ENCODE measurements around the gene MTARC2. TPM values are rescaled to one million over a fixed set of nuclear protein-coding genes. Genes with fewer than 3 reads are reported as not detected.

The MTARC2 gene
- total RNA-seq, 2 donors from 2014 or later: 12.3 to 14.5 TPM

DNA sequence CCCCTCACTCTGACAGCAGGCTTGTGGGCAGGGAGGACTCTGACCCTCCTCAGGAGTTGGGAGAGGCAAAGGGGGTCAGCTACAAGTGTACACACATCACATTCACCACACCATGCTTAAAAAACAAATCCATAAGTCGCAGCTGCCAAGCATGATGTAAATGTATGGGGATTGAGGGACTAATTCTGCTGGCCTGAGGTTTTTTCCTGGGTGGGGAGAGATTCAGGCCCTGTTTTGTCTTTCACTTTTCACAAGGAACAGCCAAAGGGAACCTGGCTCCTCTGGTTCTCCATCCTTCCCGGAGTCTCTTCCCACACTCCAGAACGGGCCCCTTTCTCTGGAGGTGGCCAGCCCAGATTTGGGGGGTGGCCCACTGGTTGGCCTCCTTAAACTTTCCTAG, 1.3 kb upstream of the MTARC2 start:
- H3K4me3 ChIP-seq (ENCODE audit: low read length): no peak overlapping the region
- Mint-ChIP-seq H3K4me3 (peak overlapping the region; percentile 75), H3K27ac (no peak overlapping the region), H3K9me3 (no peaks in the 10 kb centered on the region), H3K36me3 (ENCODE audit: low read depth) (no peaks in the 10 kb centered on the region), H3K4me1 (peaks cover 38% of the 10 kb centered on the region), H3K27me3 (ENCODE audit: insufficient read depth) (peaks cover 46% of the 10 kb centered on the region)
- no peaks in the 10 kb centered on the region for H3K9me3 ChIP-seq (ENCODE audit: control insufficient read depth, low read length)
- no peak overlapping the region for H3K9ac ChIP-seq (ENCODE audit: extremely low read depth, low read length, poor library complexity, severe bottlenecking)
- TF ChIP-seq, protein P1, sequence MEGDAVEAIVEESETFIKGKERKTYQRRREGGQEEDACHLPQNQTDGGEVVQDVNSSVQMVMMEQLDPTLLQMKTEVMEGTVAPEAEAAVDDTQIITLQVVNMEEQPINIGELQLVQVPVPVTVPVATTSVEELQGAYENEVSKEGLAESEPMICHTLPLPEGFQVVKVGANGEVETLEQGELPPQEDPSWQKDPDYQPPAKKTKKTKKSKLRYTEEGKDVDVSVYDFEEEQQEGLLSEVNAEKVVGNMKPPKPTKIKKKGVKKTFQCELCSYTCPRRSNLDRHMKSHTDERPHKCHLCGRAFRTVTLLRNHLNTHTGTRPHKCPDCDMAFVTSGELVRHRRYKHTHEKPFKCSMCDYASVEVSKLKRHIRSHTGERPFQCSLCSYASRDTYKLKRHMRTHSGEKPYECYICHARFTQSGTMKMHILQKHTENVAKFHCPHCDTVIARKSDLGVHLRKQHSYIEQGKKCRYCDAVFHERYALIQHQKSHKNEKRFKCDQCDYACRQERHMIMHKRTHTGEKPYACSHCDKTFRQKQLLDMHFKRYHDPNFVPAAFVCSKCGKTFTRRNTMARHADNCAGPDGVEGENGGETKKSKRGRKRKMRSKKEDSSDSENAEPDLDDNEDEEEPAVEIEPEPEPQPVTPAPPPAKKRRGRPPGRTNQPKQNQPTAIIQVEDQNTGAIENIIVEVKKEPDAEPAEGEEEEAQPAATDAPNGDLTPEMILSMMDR (conservative IDR thresholded peaks at IDR 0.05): no peak
- peaks cover 9% of the 10 kb centered on the region for H3K4me1 ChIP-seq (ENCODE audit: control insufficient read depth, insufficient read depth, low read length)
- DNase-seq: no peak
- no peak overlapping the region for H3K27ac ChIP-seq (ENCODE audit: low read depth, low read length)
- WGBS, 2 experiments (ENCODE audit: insufficient coverage in 1 of 2, insufficient read length in 1 of 2): 92 to 100% methylated on average over 1 to 3 of the region's 3 CpGs
- peaks cover 9% of the 10 kb centered on the region for H3K27me3 ChIP-seq (ENCODE audit: control insufficient read depth, insufficient read depth, low read length, poor library complexity, severe bottlenecking)
- H3K36me3 ChIP-seq (ENCODE audit: control insufficient read depth, insufficient read depth, low read length): no peaks in the 10 kb centered on the region

DNA sequence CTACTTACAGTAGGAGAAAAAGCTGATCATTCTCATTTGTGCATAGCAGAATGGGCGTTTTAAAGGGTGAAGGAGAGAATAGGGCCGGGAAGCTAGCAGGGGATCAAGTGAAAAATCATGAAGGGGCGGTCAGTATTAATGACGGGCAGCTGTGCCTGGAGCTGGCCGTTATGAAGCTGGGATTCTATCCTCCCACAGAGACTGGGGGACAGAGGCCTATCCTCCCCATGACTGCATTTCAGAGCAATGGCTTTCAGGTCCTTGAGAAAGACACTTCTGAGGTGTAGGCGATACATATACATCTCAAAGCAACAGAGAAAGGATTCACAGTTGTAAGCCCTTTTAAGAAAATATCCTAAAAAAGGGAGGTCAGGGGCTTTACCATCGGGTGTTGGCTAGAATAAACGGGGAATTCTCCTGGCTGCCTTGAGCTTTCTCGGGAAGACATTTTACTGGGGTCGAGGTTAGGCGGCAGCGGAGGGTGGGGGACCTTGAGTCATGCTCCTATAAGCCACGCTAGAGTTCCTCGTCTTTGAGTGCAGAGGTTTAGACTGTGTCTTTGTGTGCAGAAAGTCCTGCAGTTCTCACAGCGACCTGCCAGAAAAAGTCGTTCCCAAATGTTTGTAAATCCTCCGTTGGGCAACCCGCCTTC, 559 bp upstream of the MTARC2 start:
- no peak for DNase-seq
- peaks cover 46% of the 10 kb centered on the region for H3K27me3 Mint-ChIP-seq (ENCODE audit: insufficient read depth)
- no peaks in the 10 kb centered on the region for H3K36me3 ChIP-seq (ENCODE audit: control insufficient read depth, insufficient read depth, low read length)
- no peak overlapping the region for H3K27ac ChIP-seq (ENCODE audit: low read depth, low read length)
- H3K27me3 ChIP-seq (ENCODE audit: control insufficient read depth, insufficient read depth, low read length, poor library complexity, severe bottlenecking): peaks cover 9% of the 10 kb centered on the region
- 14 to 20% methylated on average over 13 to 18 of the region's 18 CpGs for WGBS, 2 experiments (ENCODE audit: insufficient coverage in 1 of 2, insufficient read length in 1 of 2)
- H3K36me3 Mint-ChIP-seq (ENCODE audit: low read depth): no peaks in the 10 kb centered on the region
- TF ChIP-seq, protein P1 (conservative IDR thresholded peaks at IDR 0.05): no peak
- peak overlapping the region; percentile 84 for H3K4me3 ChIP-seq (ENCODE audit: low read length)
- peaks cover 38% of the 10 kb centered on the region for H3K4me1 Mint-ChIP-seq
- no peaks in the 10 kb centered on the region for H3K9me3 Mint-ChIP-seq
- no peak overlapping the region for H3K9ac ChIP-seq (ENCODE audit: extremely low read depth, low read length, poor library complexity, severe bottlenecking)
- H3K4me3 Mint-ChIP-seq: peak overlapping the region; percentile 75
- no peaks in the 10 kb centered on the region for H3K9me3 ChIP-seq (ENCODE audit: control insufficient read depth, low read length)
- H3K4me1 ChIP-seq (ENCODE audit: control insufficient read depth, insufficient read depth, low read length): peaks cover 9% of the 10 kb centered on the region
- H3K27ac Mint-ChIP-seq: peak overlapping the region; percentile 86

DNA sequence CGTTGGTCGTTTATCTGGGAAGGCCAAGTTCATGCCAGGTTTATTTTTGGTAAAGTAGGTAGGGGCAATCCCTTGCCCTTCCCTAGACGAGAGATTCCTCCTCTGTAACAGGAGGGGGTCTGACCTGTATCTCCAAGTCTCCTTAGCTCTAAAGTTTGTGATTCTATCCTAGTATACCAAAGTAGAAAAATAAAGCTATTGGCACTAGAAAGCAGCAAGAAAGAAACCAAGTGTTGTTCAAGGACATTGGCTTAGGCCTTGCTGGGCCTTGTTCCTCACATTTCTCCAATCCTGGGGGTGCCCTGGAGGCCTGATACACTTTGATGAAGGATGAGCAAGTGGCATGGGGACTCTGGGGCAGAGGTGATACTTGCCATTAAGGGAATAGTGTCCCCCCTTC, 814 bp downstream of the MTARC2 start:
- Histone ChIP-seq H3K9me3 (ENCODE audit: control insufficient read depth, low read length) (no peaks in the 10 kb centered on the region), H3K4me1 (ENCODE audit: control insufficient read depth, insufficient read depth, low read length) (peaks cover 9% of the 10 kb centered on the region), H3K27me3 (ENCODE audit: control insufficient read depth, insufficient read depth, low read length, poor library complexity, severe bottlenecking) (peaks cover 9% of the 10 kb centered on the region), H3K36me3 (ENCODE audit: control insufficient read depth, insufficient read depth, low read length) (no peaks in the 10 kb centered on the region), H3K9ac (ENCODE audit: extremely low read depth, low read length, poor library complexity, severe bottlenecking) (no peak overlapping the region), H3K27ac (ENCODE audit: low read depth, low read length) (no peak overlapping the region), H3K4me3 (ENCODE audit: low read length) (peak overlapping the region; percentile 84)
- TF ChIP-seq, protein P1 (conservative IDR thresholded peaks at IDR 0.05): no peak
- H3K27ac Mint-ChIP-seq: peak overlapping the region; percentile 73
- DNase-seq: no peak
- H3K4me3 Mint-ChIP-seq: peak overlapping the region; percentile 75
- H3K9me3 Mint-ChIP-seq: no peaks in the 10 kb centered on the region
- H3K27me3 Mint-ChIP-seq (ENCODE audit: insufficient read depth): peaks cover 38% of the 10 kb centered on the region
- H3K4me1 Mint-ChIP-seq: peaks cover 38% of the 10 kb centered on the region
- no peaks in the 10 kb centered on the region for H3K36me3 Mint-ChIP-seq (ENCODE audit: low read depth)
- 20 to 26% methylated on average over 1 to 3 of the region's 3 CpGs for WGBS, 2 experiments (ENCODE audit: insufficient coverage in 1 of 2, insufficient read length in 1 of 2)
